HG03135 (cell line): ENCODE results near the gene MRPS9.
A peak's percentile ranks its signal among the peaks of the same experiment; 100 is the strongest.

ENCODE experiments used
- ATAC-seq: cut with Tn5 transposase; IDR thresholded peaks from one replicate; pipeline ENCODE4 v1.9.1; 2021; ENCODE audit warnings: mild to moderate bottlenecking, moderate library complexity; ENCODE audit not compliant: unreplicated experiment

The MRPS9 gene

DNA sequence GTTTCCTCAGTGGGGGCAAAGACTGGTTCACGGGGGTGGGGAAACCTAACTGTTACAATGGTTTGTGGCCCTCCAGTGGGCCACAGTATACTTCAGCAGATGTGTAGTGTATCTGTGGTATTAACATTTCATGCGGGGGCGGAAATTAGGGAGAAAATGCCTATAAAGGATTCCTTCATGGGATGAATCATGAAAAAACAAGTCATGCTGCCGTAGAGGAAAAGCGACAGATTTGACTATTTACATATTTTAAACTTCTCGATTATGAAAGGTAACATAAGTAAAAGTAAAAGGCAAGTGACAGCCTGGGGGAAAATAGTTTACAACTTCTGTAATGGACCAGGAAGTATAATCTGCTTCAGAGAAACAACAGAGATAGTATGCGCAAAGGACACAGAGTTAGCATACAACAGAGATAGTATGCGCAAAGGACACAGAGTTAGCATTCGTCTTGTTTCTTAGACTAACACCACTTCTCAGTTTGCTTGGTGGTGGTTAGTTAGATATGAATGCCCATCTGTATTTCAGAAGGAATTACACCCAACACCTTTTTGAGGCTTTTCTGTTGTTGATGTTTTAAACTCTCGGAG, 41.1 kb downstream of the MRPS9 start:
- ATAC-seq: no peak

- no peak for ATAC-seq
These were observed 42.6 kb downstream of the MRPS9 start for GRCh38 chr2:105080461-105080860.

DNA sequence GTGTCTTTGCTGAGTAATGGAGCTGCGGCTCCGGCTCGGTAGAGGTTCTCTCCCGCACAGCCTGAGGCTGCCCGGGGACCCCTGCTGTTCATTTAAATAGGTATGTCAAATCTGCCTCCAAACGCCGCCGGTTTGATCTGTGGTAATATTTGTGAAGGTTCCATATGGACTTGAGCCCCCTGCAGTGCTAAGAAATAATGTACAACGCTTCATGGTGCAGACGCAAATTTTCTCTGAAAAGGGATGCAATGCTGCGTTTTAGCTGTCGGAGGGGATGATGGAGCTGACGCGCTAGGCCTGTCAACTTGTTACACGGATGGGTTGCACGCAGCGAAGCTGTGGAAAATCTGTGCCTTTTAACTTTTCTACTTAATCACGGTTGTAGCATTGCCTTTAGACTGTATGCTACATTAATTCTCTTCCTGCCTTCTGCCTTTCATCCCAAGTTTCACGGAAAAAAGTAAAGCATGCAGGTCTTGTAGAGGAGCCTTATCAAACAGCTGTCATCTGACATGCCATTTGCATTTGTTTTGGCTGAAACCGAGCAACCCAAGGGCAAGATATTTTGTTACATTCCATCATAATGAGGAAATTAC, 43.2 kb downstream of the MRPS9 start:
- ATAC-seq: no peak

DNA sequence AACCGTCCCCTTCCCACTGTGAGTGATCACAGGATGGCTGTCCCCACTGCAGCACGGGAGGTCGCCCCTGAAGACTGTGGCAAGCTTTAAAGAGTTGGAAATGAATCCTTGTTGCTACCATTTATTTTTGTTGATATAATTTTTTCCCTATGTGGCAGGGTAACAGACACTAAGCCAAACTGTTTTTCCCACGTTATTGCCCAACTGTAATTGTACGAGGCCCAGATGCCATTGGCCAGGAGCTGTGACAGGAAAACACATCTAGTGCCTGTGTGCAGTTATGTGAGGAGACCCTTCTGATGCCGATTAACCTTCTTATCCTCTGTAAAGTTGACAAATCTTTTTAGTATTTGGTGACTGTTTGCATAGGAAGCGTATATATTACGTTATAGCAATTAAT, 44.2 kb downstream of the MRPS9 start:
- no peak for ATAC-seq

DNA sequence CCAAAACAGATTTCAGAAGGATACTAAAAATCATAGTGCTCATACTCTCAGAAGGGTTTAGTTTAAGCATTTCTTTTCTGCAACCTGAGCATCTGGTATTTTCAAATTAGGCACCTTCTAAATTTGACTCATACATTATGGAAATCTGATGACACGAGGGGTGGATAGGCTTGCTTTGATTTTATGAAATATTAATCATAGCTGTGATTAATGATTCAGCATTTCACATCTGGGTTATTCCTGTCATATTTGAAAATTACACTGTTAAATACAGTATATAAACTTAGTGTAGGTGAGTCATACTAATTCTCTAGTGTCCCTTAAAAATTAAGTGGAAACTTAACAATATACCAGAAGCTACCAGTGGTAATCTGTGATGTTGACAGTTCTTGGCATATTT, 47.7 kb downstream of the MRPS9 start:
- ATAC-seq: no peak

- no peak for ATAC-seq
These were observed 49.4 kb downstream of the MRPS9 start for GRCh38 chr2:105087273-105087672.

GRCh38 chr2:105090091-105090490, 52.2 kb downstream of the MRPS9 start:
- ATAC-seq: no peak

GRCh38 chr2:105092797-105093196, 54.9 kb downstream of the MRPS9 start:
- no peak for ATAC-seq

GRCh38 chr2:105099153-105099552, 61.3 kb downstream of the MRPS9 start:
- ATAC-seq: no peak

DNA sequence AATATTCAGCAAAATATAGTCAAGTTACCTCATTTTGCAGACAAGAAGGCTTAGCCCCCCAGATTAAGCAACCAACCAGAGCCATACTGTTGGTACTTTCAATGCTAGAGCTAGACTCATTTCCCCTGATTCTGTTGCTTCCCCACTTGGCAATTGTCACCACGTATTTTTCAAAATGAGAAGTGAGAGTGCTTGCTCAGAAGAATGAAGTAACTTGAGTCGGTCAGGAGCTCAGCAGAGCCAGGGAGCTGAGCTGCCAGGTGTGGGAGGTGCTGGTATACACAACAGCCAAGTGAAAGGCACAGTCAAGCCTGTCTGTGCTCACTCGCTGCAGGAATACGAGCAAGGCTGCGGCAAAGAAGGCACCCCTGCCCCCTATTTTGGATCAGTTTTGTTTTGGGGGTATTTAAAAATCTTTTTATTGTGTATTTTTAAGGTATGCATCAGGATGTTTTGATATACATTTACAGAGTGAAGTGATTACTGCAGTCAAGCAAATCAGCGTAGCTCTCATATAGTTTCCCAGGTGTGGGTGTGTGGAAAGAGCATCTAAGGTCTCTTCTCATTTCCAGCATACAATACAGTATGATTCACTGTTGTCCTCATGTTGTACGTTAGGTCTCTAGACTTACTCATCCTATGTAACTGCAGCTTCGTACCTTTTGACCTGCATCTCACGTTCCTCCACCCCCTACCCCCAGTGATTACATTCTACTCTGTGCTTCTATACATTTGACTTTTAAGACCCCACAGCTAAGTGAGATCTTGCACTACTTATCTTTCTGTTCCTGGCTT, 62.4 kb downstream of the MRPS9 start:
- peak; percentile 79 for ATAC-seq

GRCh38 chr2:105102001-105102400, 64.1 kb downstream of the MRPS9 start:
- no peak for ATAC-seq

DNA sequence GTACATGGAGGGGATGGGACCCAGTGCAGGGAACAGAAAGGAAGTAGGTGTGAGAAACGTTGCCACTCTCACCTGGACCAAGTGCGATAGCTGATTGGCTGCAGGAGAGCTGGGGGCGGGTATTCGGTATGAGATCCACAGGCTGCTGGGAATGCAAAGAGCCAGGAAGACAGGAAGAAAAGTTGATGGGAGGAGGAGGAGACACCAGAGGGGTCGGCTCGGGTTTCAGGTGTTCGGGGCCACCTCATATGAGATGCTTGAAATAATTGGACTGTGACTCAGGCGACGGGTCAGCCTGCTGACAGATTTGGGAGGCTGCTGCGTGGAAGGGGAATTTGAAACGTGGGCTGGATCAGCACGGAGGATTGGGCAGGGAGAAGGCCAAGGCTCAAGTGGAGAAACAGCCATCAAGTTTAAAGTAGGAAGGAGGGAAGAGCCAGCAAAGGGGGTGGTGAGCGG, 65.1 kb downstream of the MRPS9 start:
- no peak for ATAC-seq

DNA sequence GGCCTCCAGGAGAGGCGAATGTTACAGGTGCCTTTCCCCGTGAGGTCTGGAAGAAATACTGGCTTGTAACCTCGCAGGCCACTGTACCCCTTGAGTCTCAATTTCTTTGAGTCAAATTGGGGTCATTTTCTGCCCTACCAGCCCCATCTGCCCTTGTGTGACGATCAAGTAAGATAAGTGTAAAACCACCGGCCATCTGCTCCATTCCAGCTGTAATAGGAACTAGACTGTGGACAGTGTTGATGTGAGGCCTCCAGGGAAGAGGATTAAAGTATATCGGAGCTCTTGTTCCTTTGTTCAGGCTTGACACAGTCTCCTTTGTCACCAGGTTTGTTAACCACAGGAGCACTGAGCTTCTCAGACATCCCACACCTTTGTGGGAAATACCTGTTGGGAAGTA, 65.6 kb downstream of the MRPS9 start:
- ATAC-seq: no peak

DNA sequence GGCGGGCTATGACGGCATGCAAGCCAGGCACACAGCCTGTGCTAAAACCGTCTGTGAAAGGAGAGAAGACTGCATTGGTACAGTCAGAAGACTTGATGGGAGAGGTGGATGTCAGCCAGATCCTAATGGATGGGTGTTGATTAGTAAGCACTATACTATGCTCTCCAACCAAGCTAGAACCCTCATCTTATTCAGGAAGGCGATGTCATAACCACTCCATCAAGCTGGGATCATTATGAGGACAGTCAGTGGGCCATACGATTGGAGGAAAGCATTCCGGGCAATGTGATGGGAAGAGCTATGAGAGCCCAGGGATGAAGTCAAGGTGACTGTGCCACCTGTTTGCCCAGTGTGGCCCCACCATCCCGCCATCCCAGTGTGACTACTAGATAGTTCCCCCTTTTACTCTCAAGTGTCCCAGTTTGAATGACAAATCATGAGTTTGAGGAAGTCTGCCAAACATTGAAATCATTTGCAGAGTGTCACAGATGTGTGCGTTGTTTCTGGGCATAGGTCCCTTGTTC, 66.4 kb downstream of the MRPS9 start:
- no peak for ATAC-seq

DNA sequence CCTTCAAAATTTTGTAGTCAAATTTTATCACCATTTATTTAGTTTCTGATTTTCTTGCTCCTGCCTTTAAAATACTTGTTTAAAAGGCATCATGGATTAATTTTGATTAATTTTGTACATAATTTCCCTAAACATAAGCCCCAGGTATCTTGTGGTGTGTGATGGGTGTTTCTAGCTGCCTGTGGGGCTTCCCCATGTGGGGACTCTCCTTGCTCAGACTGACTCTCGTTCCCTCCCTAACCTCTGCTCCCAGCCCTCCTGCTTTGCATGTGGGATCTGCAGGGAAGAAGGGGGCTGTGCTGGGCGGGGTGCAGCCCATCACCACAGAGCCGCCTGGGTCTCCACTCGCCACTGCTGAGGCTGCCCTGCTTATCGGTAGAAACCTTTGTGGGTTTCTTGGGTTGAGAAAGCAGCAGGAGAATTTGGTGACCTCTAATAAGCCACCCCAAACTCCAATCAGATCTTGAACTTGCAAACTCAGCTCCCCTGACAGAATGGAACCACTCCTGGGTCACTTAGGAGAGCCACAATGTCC, 72.5 kb downstream of the MRPS9 start:
- no peak for ATAC-seq

DNA sequence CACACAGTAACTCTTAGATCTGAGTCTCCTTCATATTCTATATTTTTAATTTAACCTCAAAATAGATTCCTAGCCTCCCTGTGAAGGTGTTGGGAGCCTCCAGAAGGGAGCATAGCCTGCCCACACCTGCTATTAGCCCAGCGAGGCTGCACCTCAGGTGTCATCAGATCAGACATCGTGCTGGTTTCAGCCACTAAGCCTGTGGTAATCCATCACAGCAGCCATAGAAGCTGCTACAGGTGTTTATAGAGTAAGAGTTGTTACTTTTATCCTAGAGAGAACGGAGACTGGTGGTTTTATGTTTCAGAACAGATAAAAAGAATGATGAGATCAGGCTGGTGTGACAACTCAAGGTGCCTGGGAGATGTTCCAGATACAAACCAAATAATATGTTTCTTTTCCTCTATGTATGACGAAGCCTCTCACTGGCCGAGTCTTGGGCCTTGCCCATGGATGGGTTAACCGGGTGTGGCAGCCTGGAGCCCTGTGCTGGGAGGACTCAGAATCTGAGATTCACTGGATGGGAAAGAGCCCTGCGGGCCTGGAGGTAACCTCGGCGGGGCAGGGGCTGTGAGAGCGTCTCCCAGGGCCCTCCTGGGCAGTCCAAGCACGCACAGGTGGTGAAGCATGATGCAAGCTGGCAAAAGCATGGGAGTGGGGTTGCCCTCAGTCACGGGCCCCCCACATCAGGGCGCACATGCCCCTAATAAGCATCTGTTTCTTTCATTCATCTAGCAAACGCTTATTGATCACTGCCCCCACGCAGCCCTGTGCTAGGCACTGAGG, 73.7 kb downstream of the MRPS9 start:
- no peak for ATAC-seq

GRCh38 chr2:105112345-105112744, 74.5 kb downstream of the MRPS9 start:
- ATAC-seq: no peak

DNA sequence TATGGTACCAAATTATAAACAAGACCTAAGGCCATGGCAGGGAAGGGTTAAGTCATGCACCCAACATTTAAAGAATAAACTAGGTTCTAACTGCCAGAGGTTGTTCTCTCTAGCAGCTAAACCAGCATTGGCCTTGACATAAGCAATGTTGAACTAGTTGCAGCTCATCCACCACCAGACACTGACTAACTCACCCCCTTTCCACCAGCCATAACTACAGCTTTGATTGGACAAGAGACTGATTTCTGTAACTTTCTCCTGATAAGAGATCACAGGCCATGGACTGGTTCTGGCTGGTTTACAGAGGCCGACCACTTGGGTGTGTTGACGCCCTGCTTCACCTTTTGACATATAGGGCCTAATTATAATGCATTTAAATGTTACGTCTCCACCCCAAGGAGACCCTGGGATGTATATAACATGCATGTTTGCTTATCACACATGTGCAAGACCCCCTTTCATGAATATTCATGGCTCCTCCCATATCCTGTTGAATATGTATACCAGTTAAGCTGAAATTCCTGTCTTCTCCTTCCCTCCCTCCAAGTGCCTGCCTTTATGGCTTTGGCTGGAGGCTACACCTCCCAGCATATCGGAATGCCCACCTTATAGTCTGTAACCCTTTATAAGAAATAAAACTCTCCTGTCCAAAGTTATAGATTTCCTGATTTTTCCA, 75.9 kb downstream of the MRPS9 start:
- no peak for ATAC-seq

DNA sequence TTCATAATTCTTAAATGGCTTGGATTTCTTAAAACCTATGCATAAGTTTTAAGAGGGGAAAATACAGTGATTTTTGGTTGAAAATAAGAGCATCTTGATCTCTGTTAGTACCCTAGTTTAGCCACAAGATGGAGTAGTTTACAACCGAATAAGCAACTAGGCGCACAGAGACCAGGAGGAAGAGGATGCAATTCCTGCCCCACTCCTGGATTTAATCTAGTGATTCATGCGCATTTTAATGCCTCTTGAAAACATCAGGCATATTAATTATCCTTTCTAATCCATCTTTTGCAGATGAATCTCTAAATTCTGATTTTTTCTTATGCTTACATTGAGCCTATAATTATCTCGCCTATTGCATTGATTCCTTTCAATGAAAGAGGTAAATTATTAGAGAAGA, 76.7 kb downstream of the MRPS9 start:
- no peak for ATAC-seq

DNA sequence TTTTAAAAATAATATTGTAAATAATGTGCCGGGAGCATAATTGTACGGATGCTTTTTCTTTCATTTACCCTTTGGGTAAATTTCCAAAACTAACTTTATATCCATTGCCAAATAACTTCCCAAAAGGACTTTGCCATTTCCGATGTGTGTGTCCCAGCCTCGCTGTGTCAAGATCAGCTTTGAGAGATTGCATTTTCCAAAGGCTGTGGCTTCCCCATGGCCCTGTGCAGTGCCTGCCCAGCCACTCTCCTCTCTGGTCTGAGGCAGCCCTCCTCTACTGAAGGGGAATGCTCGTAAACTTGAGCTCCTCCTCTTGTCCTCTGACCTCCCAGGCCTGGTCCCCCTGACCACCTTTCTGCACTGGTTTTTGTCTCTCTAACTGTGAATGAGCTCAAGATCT, 78.5 kb downstream of the MRPS9 start:
- no peak for ATAC-seq
